IgD-negative memory B cell (primary cell): ENCODE data around the gene RNLS. TPM values are rescaled to one million over a fixed set of nuclear protein-coding genes. Genes with fewer than 3 reads are reported as not detected.

Experiments
- H3K27ac Mint-ChIP-seq, 3 donors: one replicate each; pipeline ENCODE4 v1.8.0; 2020 to 2022; ENCODE audit warnings: mild to moderate bottlenecking in 3 of 3, mixed read lengths in 3 of 3, moderate library complexity in 1 of 3
- H3K27me3 Mint-ChIP-seq: one replicate; pipeline ENCODE4 v1.8.0; 2021; ENCODE audit warnings: mixed read lengths
- H3K36me3 Mint-ChIP-seq: one replicate; pipeline ENCODE4 v1.8.0; 2020; ENCODE audit warnings: mild to moderate bottlenecking, mixed read lengths
- H3K4me1 Mint-ChIP-seq, 3 donors: one replicate each; pipeline ENCODE4 v1.8.0; 2020 to 2022; ENCODE audit warnings: mixed read lengths in 3 of 3, mild to moderate bottlenecking in 1 of 3
- H3K4me3 Mint-ChIP-seq, 4 donors: one replicate each; pipeline ENCODE4 v1.8.0; 2020 to 2022; ENCODE audit warnings: mild to moderate bottlenecking in 4 of 4, mixed read lengths in 4 of 4, moderate library complexity in 3 of 4
- H3K9me3 Mint-ChIP-seq, 3 donors: one replicate each; pipeline ENCODE4 v1.8.0; 2020 to 2021; ENCODE audit warnings: mixed read lengths in 3 of 3, mild to moderate bottlenecking in 1 of 3
- polyA plus RNA-seq: library from polyadenylated mRNA; unstranded; fragments of 300-500 nt; fragmentation: Illumina TruSeq; gene quantifications from one replicate; pipeline ENCODE4 v1.2.3, GENCODE V29; 2021

Gene RNLS
- polyA plus RNA-seq, 1 donor from 2014 or later: 6.8 TPM

- Mint-ChIP-seq H3K4me3 (no peak overlapping the region), H3K9me3 (no peaks in the 10 kb centered on the region), H3K4me1 (peaks cover 5 to 12% (median 6%) of the 10 kb centered on the region in 3 donors), H3K36me3 (peaks cover 2% of the 10 kb centered on the region), H3K27me3 (no peaks in the 10 kb centered on the region), H3K27ac (no peak overlapping the region)
These were observed 333.7 kb downstream of the RNLS start for GRCh38 chr10:88249450-88249849.

GRCh38 chr10:88246675-88247074, 336.4 kb downstream of the RNLS start:
- H3K27ac Mint-ChIP-seq: peak overlapping the region in 1 of 3 donors; percentile 34
- no peaks in the 10 kb centered on the region for H3K9me3 Mint-ChIP-seq
- no peaks in the 10 kb centered on the region for H3K27me3 Mint-ChIP-seq
- H3K36me3 Mint-ChIP-seq: peaks cover under 1% of the 10 kb centered on the region
- H3K4me1 Mint-ChIP-seq: peaks cover 5 to 12% (median 6%) of the 10 kb centered on the region in 3 donors
- no peak overlapping the region for H3K4me3 Mint-ChIP-seq

- Mint-ChIP-seq H3K4me3 (no peak overlapping the region), H3K27ac (no peak overlapping the region), H3K36me3 (no peaks in the 10 kb centered on the region), H3K27me3 (no peaks in the 10 kb centered on the region), H3K4me1 (peaks cover 5 to 12% (median 6%) of the 10 kb centered on the region in 3 donors), H3K9me3 (no peaks in the 10 kb centered on the region)
These were observed 337.1 kb downstream of the RNLS start for GRCh38 chr10:88245974-88246511.

GRCh38 chr10:88244781-88245625, 338.1 kb downstream of the RNLS start:
- peaks cover 1% of the 10 kb centered on the region for H3K27me3 Mint-ChIP-seq
- peak overlapping the region in 1 of 3 donors; percentile 18 for H3K27ac Mint-ChIP-seq
- peaks cover 5 to 12% (median 6%) of the 10 kb centered on the region in 3 donors for H3K4me1 Mint-ChIP-seq
- H3K9me3 Mint-ChIP-seq: no peaks in the 10 kb centered on the region
- no peaks in the 10 kb centered on the region for H3K36me3 Mint-ChIP-seq
- H3K4me3 Mint-ChIP-seq: no peak overlapping the region

- H3K27me3 Mint-ChIP-seq: peaks cover 1% of the 10 kb centered on the region
- peaks cover 5 to 12% (median 6%) of the 10 kb centered on the region in 3 donors for H3K4me1 Mint-ChIP-seq
- no peaks in the 10 kb centered on the region for H3K36me3 Mint-ChIP-seq
- H3K9me3 Mint-ChIP-seq: no peaks in the 10 kb centered on the region
- peak overlapping the region in 1 of 3 donors; percentile 18 for H3K27ac Mint-ChIP-seq
- no peak overlapping the region for H3K4me3 Mint-ChIP-seq
These were observed 339.0 kb downstream of the RNLS start for GRCh38 chr10:88243836-88244730.

GRCh38 chr10:88243202-88243744, 339.8 kb downstream of the RNLS start:
- Mint-ChIP-seq H3K4me3 (no peak overlapping the region), H3K4me1 (peaks cover 5 to 12% (median 6%) of the 10 kb centered on the region in 3 donors), H3K27me3 (peaks cover 1% of the 10 kb centered on the region), H3K27ac (no peak overlapping the region), H3K36me3 (no peaks in the 10 kb centered on the region), H3K9me3 (no peaks in the 10 kb centered on the region)

GRCh38 chr10:88241501-88241900, 341.6 kb downstream of the RNLS start:
- no peak overlapping the region for H3K4me3 Mint-ChIP-seq
- peaks cover 5 to 6% (median 5%) of the 10 kb centered on the region in 3 donors for H3K4me1 Mint-ChIP-seq
- peaks cover 1% of the 10 kb centered on the region for H3K27me3 Mint-ChIP-seq
- H3K9me3 Mint-ChIP-seq: no peaks in the 10 kb centered on the region
- H3K27ac Mint-ChIP-seq: peak overlapping the region in 1 of 3 donors; percentile 9
- no peaks in the 10 kb centered on the region for H3K36me3 Mint-ChIP-seq

GRCh38 chr10:88239212-88239611, 343.9 kb downstream of the RNLS start:
- H3K4me1 Mint-ChIP-seq: no peaks in the 10 kb centered on the region
- no peaks in the 10 kb centered on the region for H3K9me3 Mint-ChIP-seq
- H3K27me3 Mint-ChIP-seq: peaks cover 1% of the 10 kb centered on the region
- no peaks in the 10 kb centered on the region for H3K36me3 Mint-ChIP-seq
- no peak overlapping the region for H3K4me3 Mint-ChIP-seq
- peak overlapping the region in 1 of 3 donors; percentile 50 for H3K27ac Mint-ChIP-seq

- peaks cover 2% of the 10 kb centered on the region for H3K36me3 Mint-ChIP-seq
- peaks cover 5% of the 10 kb centered on the region for H3K27me3 Mint-ChIP-seq
- H3K4me3 Mint-ChIP-seq: no peak overlapping the region
- no peaks in the 10 kb centered on the region for H3K4me1 Mint-ChIP-seq
- peak overlapping the region in 1 of 3 donors; percentile 50 for H3K27ac Mint-ChIP-seq
- H3K9me3 Mint-ChIP-seq: peaks cover 0 to 3% (median 0%) of the 10 kb centered on the region in 3 donors
These were observed 344.6 kb downstream of the RNLS start for GRCh38 chr10:88238615-88238914.

- H3K27me3 Mint-ChIP-seq: peaks cover 5% of the 10 kb centered on the region
- peaks cover 2% of the 10 kb centered on the region for H3K36me3 Mint-ChIP-seq
- no peak overlapping the region for H3K27ac Mint-ChIP-seq
- peaks cover 0 to 3% (median 0%) of the 10 kb centered on the region in 3 donors for H3K9me3 Mint-ChIP-seq
- H3K4me1 Mint-ChIP-seq: no peaks in the 10 kb centered on the region
- H3K4me3 Mint-ChIP-seq: no peak overlapping the region
These were observed 345.1 kb downstream of the RNLS start for GRCh38 chr10:88237896-88238614.

- H3K27me3 Mint-ChIP-seq: peaks cover 5% of the 10 kb centered on the region
- H3K9me3 Mint-ChIP-seq: peaks cover 0 to 3% (median 0%) of the 10 kb centered on the region in 3 donors
- H3K36me3 Mint-ChIP-seq: peaks cover 2% of the 10 kb centered on the region
- H3K4me3 Mint-ChIP-seq: no peak overlapping the region
- peak overlapping the region in 1 of 3 donors; percentile 69 for H3K27ac Mint-ChIP-seq
- H3K4me1 Mint-ChIP-seq: no peaks in the 10 kb centered on the region
These were observed 346.9 kb downstream of the RNLS start for GRCh38 chr10:88236121-88236743.

- Mint-ChIP-seq H3K36me3 (peaks cover 4% of the 10 kb centered on the region), H3K9me3 (peaks cover 0 to 3% (median 3%) of the 10 kb centered on the region in 3 donors), H3K27ac (no peak overlapping the region), H3K4me1 (no peaks in the 10 kb centered on the region), H3K4me3 (no peak overlapping the region), H3K27me3 (peaks cover 4% of the 10 kb centered on the region)
These were observed 348.8 kb downstream of the RNLS start for GRCh38 chr10:88234297-88234696.

GRCh38 chr10:88233870-88234269, 349.2 kb downstream of the RNLS start:
- Mint-ChIP-seq H3K27me3 (peaks cover 4% of the 10 kb centered on the region), H3K36me3 (peaks cover 4% of the 10 kb centered on the region), H3K9me3 (peaks cover 0 to 3% (median 3%) of the 10 kb centered on the region in 3 donors), H3K27ac (no peak overlapping the region), H3K4me3 (no peak overlapping the region), H3K4me1 (no peaks in the 10 kb centered on the region)

GRCh38 chr10:88232983-88233543, 350.1 kb downstream of the RNLS start:
- Mint-ChIP-seq H3K9me3 (peaks cover 0 to 3% (median 3%) of the 10 kb centered on the region in 3 donors), H3K4me1 (no peaks in the 10 kb centered on the region), H3K27ac (no peak overlapping the region), H3K4me3 (no peak overlapping the region), H3K27me3 (peaks cover 4% of the 10 kb centered on the region), H3K36me3 (peaks cover 4% of the 10 kb centered on the region)
